H1 (cell line): ENCODE measurements around the gene ISL2. TPM values are rescaled to one million over a fixed set of nuclear protein-coding genes. Genes with fewer than 3 reads are reported as not detected.

Experiments used
- BACH1 ChIP-seq: IDR thresholded peaks from 2 replicates; pipeline ENCODE4 v1.6.1; 2012; ENCODE audit warnings: low read length, improper control_type of control experiment
- CBX8 ChIP-seq: fragments of 300-800, 300-1000 bp; sonication (generic); IDR thresholded peaks from 2 replicates; pipeline ENCODE4 v1.7.1; 2016; ENCODE audit warnings: low read depth, low read length, borderline replicate concordance
- CEBPB ChIP-seq: IDR thresholded peaks from 2 replicates; pipeline ENCODE4 v1.6.1; 2012; ENCODE audit warnings: low read depth, low read length
- GABPA ChIP-seq: IDR thresholded peaks from 2 replicates; pipeline ENCODE4 v1.6.1; 2011; ENCODE audit warnings: mild to moderate bottlenecking, low read length, moderate library complexity, borderline replicate concordance; ENCODE audit not compliant: insufficient read depth
- GTF2F1 ChIP-seq: IDR thresholded peaks from 2 replicates; pipeline ENCODE4 v1.6.1; 2012; ENCODE audit warnings: low read depth, low read length, improper control_type of control experiment, borderline replicate concordance
- MAX ChIP-seq: IDR thresholded peaks from 2 replicates; pipeline ENCODE4 v1.6.1; 2012; ENCODE audit warnings: inconsistent platforms
- PHF8 ChIP-seq: fragments of 200-600 bp; sonication (generic); conservative IDR thresholded peaks from 2 replicates; pipeline ENCODE4 v1.7.1; 2012; ENCODE audit warnings: low read depth, mild to moderate bottlenecking, inconsistent platforms, low read length, moderate library complexity
- POLR2A ChIP-seq, 2 experiments: IDR thresholded peaks; 1 replicate in 1 of 2; 2 replicates in 1 of 2; pipeline ENCODE4 v1.6.1; 2011; ENCODE audit warnings: low read depth in 2 of 2, low read length in 2 of 2, mild to moderate bottlenecking in 2 of 2; ENCODE audit errors: control extremely low read depth in 1 of 2
- POLR2AphosphoS5 ChIP-seq: IDR thresholded peaks from 2 replicates; pipeline ENCODE4 v1.6.1; 2011; ENCODE audit warnings: low read depth, low read length
- RFX5 ChIP-seq: IDR thresholded peaks from 2 replicates; pipeline ENCODE4 v1.6.1; 2011; ENCODE audit warnings: low read depth, low read length, improper control_type of control experiment, borderline replicate concordance
- RXRA ChIP-seq: IDR thresholded peaks from 2 replicates; pipeline ENCODE4 v1.6.1; 2011; ENCODE audit warnings: low read depth, mild to moderate bottlenecking, low read length, moderate library complexity; ENCODE audit not compliant: insufficient read depth
- polyA plus RNA-seq, 7 experiments: library from polyadenylated mRNA; depleted of rRNA in 3 of 7; stranded (reverse) in 5 of 7; unstranded in 2 of 7; fragments of >200 nt in 5 of 7; fragments of 200-250 nt in 2 of 7; gene quantifications; 1 replicate in 5 of 7; 2 replicates in 1 of 7; 4 replicates in 1 of 7; pipeline versions ENCODE4 v1.2.1 to v1.2.3, GENCODE V29; 2011 to 2013; ENCODE audit warnings: missing spikeins in 2 of 7, mixed read lengths in 2 of 7
- total RNA-seq: library from RNA; stranded (reverse); fragmentation: NEBNext Ultra II Directional; extraction: Animal tissue kit (Norgen Biotek cat#: 25700); gene quantifications from 2 replicates; pipeline ENCODE4 v1.2.1, GENCODE V29; 2021

The ISL2 gene
- total and polyA plus RNA-seq, 2 of the 8 experiments (the other 6 are each of a cell fraction or from before 2014, with no cell fraction given), result 0.32 to 0.99 TPM

DNA sequence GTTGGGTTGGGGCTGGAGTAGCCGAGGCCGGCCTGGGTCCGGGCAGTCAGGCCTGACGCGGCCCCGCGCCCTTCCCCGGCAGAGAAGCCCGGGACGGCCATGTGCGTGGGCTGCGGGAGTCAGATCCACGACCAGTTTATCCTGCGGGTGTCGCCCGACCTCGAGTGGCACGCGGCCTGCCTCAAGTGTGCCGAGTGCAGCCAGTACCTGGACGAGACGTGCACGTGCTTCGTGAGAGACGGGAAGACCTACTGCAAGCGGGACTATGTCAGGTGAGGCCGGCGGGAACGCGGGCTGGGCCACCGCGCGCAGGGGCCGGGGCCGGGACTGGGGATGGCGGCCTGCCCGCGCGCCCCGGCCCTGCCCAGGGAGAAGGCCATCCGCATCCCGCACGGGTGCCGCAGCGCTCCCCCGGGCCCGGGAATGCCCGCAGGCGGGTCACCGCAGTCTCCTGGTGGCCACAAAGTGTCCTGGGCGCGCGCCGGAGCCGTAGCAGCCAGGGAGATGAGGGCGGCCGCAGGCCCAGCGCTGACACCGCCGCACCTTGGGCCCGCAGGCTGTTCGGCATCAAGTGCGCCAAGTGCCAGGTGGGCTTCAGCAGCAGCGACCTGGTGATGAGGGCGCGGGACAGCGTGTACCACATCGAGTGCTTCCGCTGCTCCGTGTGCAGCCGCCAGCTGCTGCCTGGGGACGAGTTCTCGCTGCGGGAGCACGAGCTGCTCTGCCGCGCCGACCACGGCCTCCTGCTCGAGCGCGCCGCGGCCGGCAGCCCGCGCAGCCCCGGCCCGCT lies 1.3 kb downstream of the ISL2 start (continued):
- TF ChIP-seq GABPA (no peak; the same call in 1 of the 2 replicates), BACH1 (no peak; the same call in 1 of the 2 replicates), RXRA (no peak), RFX5 (no peak), GTF2F1 (no peak), CBX8 (no peak), CEBPB (no peak), POLR2AphosphoS5 (no peak), PHF8 (no peak), MAX (peak; percentile 98), POLR2A (IDR thresholded peaks at IDR 0.05; ENCODE audit: control extremely low read depth in 1 of 2, low read depth in 2 of 2, low read length in 2 of 2) (no peak)
